NCI-H460 (cell line): ENCODE measurements around the gene PGAP2. TPM values are rescaled to one million over a fixed set of nuclear protein-coding genes. Genes with fewer than 3 reads are reported as not detected.
"Not testable (repeated sequence)": the region's sequence is repeated elsewhere in the genome, so short reads cannot be mapped to it uniquely, and the experiment has no call there.

Experiments
- DNase-seq: peaks from one replicate; pipeline ENCODE4 v3.0.0-alpha.2; 2016; ENCODE audit warnings: low read depth; ENCODE audit errors: extremely low read depth
- total RNA-seq: library from RNA; depleted of rRNA; stranded (reverse); fragments of >200 nt; shearing (Covaris generic); gene quantifications from 2 replicates; pipeline ENCODE4 v1.2.3, GENCODE V29; 2014

Gene PGAP2
- total RNA-seq, 1 experiment from 2014 or later: 16.8 TPM

- no peak for DNase-seq
Measured at GRCh38 chr11:3803726-3804495, 4.4 kb upstream of the PGAP2 start.

DNA sequence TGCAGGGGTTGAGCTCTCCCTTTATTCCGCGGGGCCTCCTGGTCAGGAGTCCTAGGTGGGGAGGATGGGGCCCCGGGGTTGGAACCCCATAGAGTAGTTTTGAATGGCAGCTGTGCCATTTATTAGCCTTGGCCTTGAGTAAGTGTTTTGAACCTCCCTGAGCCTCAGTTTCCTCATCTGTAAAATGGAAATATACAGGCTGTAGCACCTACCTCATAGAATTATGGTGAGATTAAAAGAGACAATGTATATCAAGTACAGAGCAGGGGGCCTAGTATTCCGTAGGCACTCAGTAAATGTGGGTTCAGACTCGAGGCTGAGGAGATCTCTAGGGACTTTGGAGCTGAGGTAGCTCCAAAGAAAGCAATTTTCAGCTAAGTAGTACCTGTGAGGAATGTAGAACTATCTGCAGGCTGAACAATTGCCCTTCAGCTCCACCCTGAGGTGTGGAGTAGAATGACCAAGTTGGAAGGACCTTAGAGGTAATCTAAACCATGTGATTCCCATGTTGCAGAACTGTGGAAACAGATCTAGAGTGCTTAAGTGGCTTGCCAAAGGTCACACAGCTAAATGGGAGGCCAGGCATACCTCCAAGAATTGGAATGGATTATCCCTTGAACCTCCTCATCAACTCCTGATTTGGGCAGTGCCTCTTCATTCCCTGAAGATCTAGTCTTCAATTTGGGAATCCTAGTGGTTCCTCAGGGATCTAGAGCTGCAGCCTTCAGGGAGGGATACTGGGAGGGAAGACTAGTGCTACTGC, 682 bp downstream of the PGAP2 start:
- peak; percentile 31 for DNase-seq

GRCh38 chr11:3809624-3809928, 1.2 kb downstream of the PGAP2 start:
- no peak for DNase-seq

GRCh38 chr11:3810446-3810845, 2.1 kb downstream of the PGAP2 start:
- no peak for DNase-seq

GRCh38 chr11:3810951-3811350, 2.6 kb downstream of the PGAP2 start:
- DNase-seq: no peak

GRCh38 chr11:3814832-3815231, 6.5 kb downstream of the PGAP2 start:
- DNase-seq: not testable (repeated sequence)

DNA sequence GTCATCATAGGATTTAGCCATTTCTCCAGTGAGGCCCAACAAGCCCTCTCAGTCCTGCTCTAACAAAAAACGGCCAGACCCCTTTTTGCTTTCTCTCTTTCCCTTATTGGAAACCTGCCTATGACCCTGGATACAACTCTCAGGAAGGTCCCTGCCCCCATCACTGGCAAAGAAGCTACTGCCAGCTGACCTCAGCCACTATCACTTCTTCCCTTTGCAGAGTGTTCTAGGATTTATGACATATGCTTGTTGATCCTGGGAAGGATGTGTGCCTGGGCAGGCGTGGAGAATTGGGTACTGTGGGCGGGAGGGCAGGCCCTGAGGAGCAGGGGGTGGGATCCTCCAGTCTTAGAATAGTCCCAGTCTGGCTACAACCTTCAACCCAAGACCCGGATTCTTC, 7.5 kb downstream of the PGAP2 start:
- DNase-seq: no peak

DNA sequence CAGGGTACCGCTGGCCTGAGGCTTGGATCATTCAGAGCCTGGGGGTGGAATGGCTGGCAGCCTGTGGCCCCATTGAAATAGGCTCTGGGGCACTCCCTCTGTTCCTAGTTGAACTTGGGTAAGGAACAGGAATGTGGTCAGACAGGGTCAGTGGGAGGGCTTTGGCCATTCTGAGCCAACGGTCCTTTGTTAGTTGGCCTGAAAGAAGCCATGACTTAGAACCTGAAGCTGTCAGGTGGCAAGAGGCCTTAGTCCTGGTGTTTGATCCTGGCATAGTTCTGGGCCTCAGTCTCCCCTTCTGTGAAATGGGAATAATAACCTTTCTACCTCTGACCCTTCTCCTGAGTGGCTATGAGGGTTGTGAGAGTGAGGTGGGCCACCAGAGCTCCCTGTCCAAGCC, 8.3 kb downstream of the PGAP2 start:
- DNase-seq: no peak

- no peak for DNase-seq
Measured at GRCh38 chr11:3817181-3817800, 8.9 kb downstream of the PGAP2 start.

- DNase-seq: no peak
Measured at GRCh38 chr11:3820971-3821370, 12.6 kb downstream of the PGAP2 start.

DNA sequence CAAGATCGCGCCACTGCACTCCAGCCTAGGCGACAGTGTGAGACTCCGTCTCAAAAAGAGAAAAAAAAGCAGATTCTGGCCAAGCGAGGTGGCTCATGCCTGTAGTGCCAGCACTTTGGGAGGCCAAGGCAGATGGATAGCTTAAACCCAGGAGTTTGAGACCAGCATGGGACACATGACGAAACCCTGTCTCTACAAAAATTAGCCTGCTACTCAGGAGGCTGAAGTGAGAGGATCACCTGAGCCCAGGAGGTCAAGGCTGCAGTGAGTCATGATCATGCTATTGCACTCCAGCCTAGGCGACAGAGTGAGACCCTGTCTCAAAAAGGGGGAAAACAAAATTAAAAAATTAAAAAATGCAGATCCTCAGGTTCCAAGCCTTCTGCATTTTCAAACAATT, 14.0 kb downstream of the PGAP2 start:
- DNase-seq: no peak

- no peak for DNase-seq
Measured at GRCh38 chr11:3823303-3823702, 14.9 kb downstream of the PGAP2 start.

- no peak for DNase-seq
Measured at GRCh38 chr11:3823762-3824506, 15.6 kb downstream of the PGAP2 start.

GRCh38 chr11:3824714-3825472, 16.5 kb downstream of the PGAP2 start:
- DNase-seq: peak; percentile 58

DNA sequence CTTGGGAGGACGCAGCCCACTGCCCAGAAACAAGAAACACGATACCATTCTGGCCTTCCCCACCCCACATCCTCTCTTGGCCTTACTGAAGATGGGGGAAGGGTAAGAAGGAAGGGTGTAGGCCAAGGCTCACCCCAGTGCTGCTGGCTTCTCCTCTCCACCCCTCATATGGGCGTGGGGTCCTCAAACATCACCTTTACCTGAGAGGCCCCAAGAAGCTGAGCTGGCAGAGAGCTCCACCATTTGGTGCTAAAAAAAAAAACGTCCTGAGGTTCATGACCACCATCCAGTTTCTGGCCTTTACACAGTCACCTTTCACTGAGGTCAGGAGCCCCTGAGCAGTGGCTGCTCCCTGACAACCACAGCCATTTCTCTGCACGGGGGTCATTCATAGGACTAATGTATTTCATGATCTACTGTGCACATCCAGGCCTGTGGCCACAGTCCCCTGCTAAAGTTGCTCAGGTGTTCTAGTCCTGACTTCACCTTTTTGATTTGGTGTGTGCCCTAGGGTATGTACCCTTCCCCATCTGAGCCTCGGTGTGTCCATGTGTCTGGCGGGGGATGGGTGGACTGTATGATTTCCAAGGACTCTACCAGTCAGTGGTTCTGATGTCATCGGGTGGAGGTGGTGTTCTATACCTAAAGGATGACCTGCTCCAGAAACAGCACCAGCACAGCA, 17.3 kb downstream of the PGAP2 start:
- no peak for DNase-seq

DNA sequence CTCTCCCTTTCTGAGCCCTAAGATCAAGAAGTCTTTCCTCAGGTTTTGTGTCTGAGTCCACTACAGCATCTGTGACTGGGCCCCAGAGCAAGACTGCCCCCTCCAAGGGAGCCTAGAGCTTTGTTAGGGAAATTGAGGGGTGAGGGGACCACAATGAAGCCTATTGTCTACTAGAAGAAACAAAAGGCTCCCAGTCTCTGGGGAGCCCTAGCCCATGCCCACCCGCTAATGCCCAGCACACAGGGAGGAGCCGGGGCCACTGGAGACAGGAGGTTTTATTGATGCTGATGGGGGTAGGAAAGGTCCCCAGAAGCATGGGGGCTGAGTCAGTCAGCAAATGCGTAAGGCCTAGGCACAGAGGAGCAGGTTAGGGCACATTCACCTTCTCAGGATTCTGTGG, 18.4 kb downstream of the PGAP2 start:
- no peak for DNase-seq

DNA sequence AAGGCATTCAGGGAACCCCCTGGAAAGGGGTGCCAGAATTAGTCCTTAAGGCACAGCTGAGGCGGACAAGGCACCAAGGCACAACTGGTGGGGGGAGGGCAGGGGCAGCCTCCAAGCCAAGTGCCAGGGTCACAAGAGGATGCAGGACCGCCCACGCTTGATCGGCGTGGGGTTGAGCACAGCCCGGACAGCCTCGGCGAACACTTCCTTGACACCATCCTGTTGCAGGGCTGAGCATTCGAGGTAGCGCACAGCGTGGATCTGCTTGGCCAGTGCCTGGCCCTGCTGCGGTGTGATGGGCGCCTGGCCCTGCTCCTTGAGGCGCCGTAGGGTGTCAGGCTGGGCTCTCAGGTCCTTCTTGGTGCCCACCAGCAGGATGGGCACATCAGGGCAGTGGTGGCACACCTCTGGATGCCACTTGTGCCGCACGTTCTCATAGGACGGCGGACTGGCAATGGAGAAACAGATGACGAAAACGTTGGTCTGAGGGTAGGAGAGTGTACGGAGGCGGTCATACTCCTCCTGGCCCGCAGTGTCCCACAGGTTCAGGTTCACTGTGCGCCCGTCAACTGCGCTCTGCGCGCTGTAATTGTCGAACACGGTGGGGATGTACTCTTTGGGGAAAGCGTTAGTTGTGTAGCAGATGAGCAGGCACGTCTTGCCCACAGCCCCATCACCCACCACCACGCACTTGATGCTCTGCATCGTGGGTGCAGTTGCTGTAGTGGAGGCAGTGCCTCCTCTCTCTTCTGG, 19.2 kb downstream of the PGAP2 start:
- no peak for DNase-seq

DNA sequence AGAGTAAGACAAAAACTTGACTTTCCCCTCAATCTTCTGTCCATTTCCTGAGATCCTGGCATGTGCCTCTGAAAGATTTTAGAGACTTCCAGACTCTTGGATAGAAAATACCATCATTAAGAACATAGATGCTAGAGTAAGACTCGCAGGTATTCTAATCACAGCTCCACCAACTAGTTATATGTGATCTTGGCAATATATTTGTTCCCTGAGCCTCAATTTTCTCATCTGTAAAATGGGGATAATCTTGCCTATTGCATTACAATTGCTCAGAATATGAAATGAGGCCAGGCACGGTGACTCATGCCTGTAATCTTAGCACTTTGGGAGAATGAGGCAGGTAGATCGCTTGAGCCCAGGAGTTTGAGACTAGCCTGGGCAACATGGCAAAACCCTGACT, 21.7 kb downstream of the PGAP2 start:
- DNase-seq: no peak

GRCh38 chr11:3830730-3831129, 22.4 kb downstream of the PGAP2 start:
- no peak for DNase-seq
